Liver (tissue), 9 donors: Measurements from ENCODE around the gene MYO5A. TPM values are rescaled to one million over a fixed set of nuclear protein-coding genes. Genes with fewer than 3 reads are reported as not detected.

Source experiments
- DNase-seq: peaks from one replicate; pipeline ENCODE4 v3.0.0-alpha.2; 2017; ENCODE audit warnings: low spot score
- H3K27ac ChIP-seq, 2 donors: one replicate each; pipeline ENCODE4 v1.7.0; 2013; ENCODE audit warnings: inconsistent platforms in 2 of 2, low read length in 2 of 2, control low read depth in 1 of 2, low read depth in 1 of 2, mild to moderate bottlenecking in 1 of 2
- H3K27me3 ChIP-seq, 4 donors: one replicate each; pipeline versions ENCODE4 v1.6.1 to v1.7.0; 2013; ENCODE audit warnings: low read length in 3 of 4, inconsistent platforms in 1 of 4, mild to moderate bottlenecking in 1 of 4, moderate library complexity in 1 of 4; ENCODE audit not compliant: control insufficient read depth in 4 of 4, insufficient read depth in 4 of 4
- H3K36me3 ChIP-seq, 4 donors: one replicate each; pipeline versions ENCODE4 v1.6.1 to v1.7.0; 2013; ENCODE audit warnings: low read length in 3 of 4, mild to moderate bottlenecking in 3 of 4, low read depth in 1 of 4, moderate library complexity in 1 of 4; ENCODE audit not compliant: control insufficient read depth in 4 of 4, insufficient read depth in 3 of 4
- H3K4me1 ChIP-seq, 4 donors: one replicate each; pipeline versions ENCODE4 v1.6.1 to v1.7.0; 2013; ENCODE audit warnings: low read length in 3 of 4, mild to moderate bottlenecking in 3 of 4, moderate library complexity in 1 of 4; ENCODE audit not compliant: control insufficient read depth in 4 of 4, insufficient read depth in 4 of 4
- H3K4me3 ChIP-seq, 3 donors: one replicate each; pipeline versions ENCODE4 v1.6.1 to v1.7.0; 2013; ENCODE audit warnings: low read length in 3 of 3, control low read depth in 1 of 3, low read depth in 1 of 3, mild to moderate bottlenecking in 1 of 3
- H3K9ac ChIP-seq, 2 donors: one replicate each; pipeline ENCODE4 v1.7.0; 2013; ENCODE audit warnings: low read length in 2 of 2, mild to moderate bottlenecking in 2 of 2, moderate library complexity in 2 of 2, control low read depth in 1 of 2, low read depth in 1 of 2
- H3K9me3 ChIP-seq, 4 donors: one replicate each; pipeline versions ENCODE4 v1.6.1 to v1.7.0; 2013; ENCODE audit warnings: low read length in 3 of 4; ENCODE audit not compliant: control insufficient read depth in 4 of 4
- ATF3 ChIP-seq: IDR thresholded peaks from 2 replicates; pipeline ENCODE4 v1.6.1; 2016; ENCODE audit warnings: antibody characterized with exemption
- CTCF ChIP-seq: fragments of 150-350 bp; IDR thresholded peaks from 2 replicates; pipeline ENCODE4 v1.5.1; 2017; ENCODE audit warnings: improper control_type of control experiment, low read depth, low read length; ENCODE audit not compliant: missing input control
- EGR1 ChIP-seq, 2 donors: IDR thresholded peaks; 2 replicates each; pipeline ENCODE4 v1.6.1; 2016 to 2018; ENCODE audit warnings: antibody characterized with exemption in 2 of 2, low read depth in 2 of 2
- FOXA1 ChIP-seq: IDR thresholded peaks from 2 replicates; pipeline ENCODE4 v1.6.1; 2016; ENCODE audit warnings: antibody characterized with exemption
- FOXA2 ChIP-seq: IDR thresholded peaks from 2 replicates; pipeline ENCODE4 v1.6.1; 2016; ENCODE audit warnings: antibody characterized with exemption
- GABPA ChIP-seq, 2 donors: IDR thresholded peaks in 1 of 2; conservative IDR thresholded peaks in 1 of 2; 2 replicates each; pipeline ENCODE4 v1.6.1; 2016; ENCODE audit warnings: antibody characterized with exemption in 2 of 2, mild to moderate bottlenecking in 1 of 2, moderate library complexity in 1 of 2
- HNF4A ChIP-seq, 2 donors: conservative IDR thresholded peaks; 2 replicates each; pipeline ENCODE4 v1.6.1; 2016; ENCODE audit warnings: antibody characterized with exemption in 2 of 2, mild to moderate bottlenecking in 2 of 2
- HNF4G ChIP-seq: IDR thresholded peaks from 2 replicates; pipeline ENCODE4 v1.6.1; 2016; ENCODE audit warnings: antibody characterized with exemption
- JUND ChIP-seq, 2 donors: IDR thresholded peaks; 2 replicates each; pipeline ENCODE4 v1.6.1; 2016; ENCODE audit warnings: antibody characterized with exemption in 2 of 2
- MAX ChIP-seq: IDR thresholded peaks from 2 replicates; pipeline ENCODE4 v1.6.1; 2016; ENCODE audit warnings: antibody characterized with exemption
- NR2F2 ChIP-seq: IDR thresholded peaks from 2 replicates; pipeline ENCODE4 v1.6.1; 2016; ENCODE audit warnings: antibody characterized with exemption
- RAD21 ChIP-seq, 2 donors: IDR thresholded peaks; 2 replicates each; pipeline ENCODE4 v1.6.1; 2016; ENCODE audit warnings: antibody characterized with exemption in 2 of 2, mild to moderate bottlenecking in 2 of 2
- REST ChIP-seq: IDR thresholded peaks from 2 replicates; pipeline ENCODE4 v1.6.1; 2016; ENCODE audit warnings: antibody characterized with exemption, mild to moderate bottlenecking
- RXRA ChIP-seq, 2 donors: IDR thresholded peaks; 2 replicates each; pipeline ENCODE4 v1.6.1; 2017 to 2018; ENCODE audit warnings: antibody characterized with exemption in 2 of 2, mild to moderate bottlenecking in 1 of 2
- SP1 ChIP-seq: IDR thresholded peaks from 2 replicates; pipeline ENCODE4 v1.6.1; 2018; ENCODE audit warnings: antibody characterized with exemption, mild to moderate bottlenecking
- TAF1 ChIP-seq: conservative IDR thresholded peaks from 2 replicates; pipeline ENCODE4 v1.6.1; 2016; ENCODE audit warnings: antibody characterized with exemption, mild to moderate bottlenecking
- YY1 ChIP-seq: IDR thresholded peaks from 2 replicates; pipeline ENCODE4 v1.6.1; 2016; ENCODE audit warnings: antibody characterized with exemption, mild to moderate bottlenecking
- ZBTB33 ChIP-seq: IDR thresholded peaks from 2 replicates; pipeline ENCODE4 v1.6.1; 2016; ENCODE audit warnings: antibody characterized with exemption
- WGBS: extraction: QIAGEN DNeasy Blood & Tissue Kit; methylation state at CpG from one replicate; pipeline ENCODE4 v1.1.7; 2013; 5-methylcytosine and 5-hydroxymethylcytosine counted together
- polyA plus RNA-seq, 2 donors: library from polyadenylated mRNA; stranded (reverse) in 1 of 2; unstranded in 1 of 2; fragments of 200-250 nt in 1 of 2; fragments of >200 nt in 1 of 2; fragmentation: Nextera tagmentation in 1 of 2; extraction: Ambion mirVana in 1 of 2; gene quantifications; one replicate each; pipeline versions ENCODE4 v1.2.1 to v1.2.3, GENCODE V29; 2013 to 2015
- total RNA-seq, 2 donors: library from RNA; depleted of rRNA; stranded (reverse); fragments of >200 nt; gene quantifications; one replicate each; pipeline ENCODE4 v1.2.3, GENCODE V29; 2014
- donor health status: healthy.
- donor health status: healthy.
- donor health status: healthy.
- donor health status: healthy.
- donor health status: healthy.

Gene MYO5A
- total and polyA plus RNA-seq, 4 donors, result 1.0 to 7.1 (median 3.0) TPM

- no peak for TF ChIP-seq YY1
These were observed 168.2 kb downstream of the MYO5A start (continued) for GRCh38 chr15:52360229-52361203.

GRCh38 chr15:52359722-52360121 lies 169.0 kb downstream of the MYO5A start:
- no peaks in the 10 kb centered on the region for H3K27me3 ChIP-seq
- no peak overlapping the region for H3K9ac ChIP-seq
- DNase-seq, result no peak
- WGBS, result 69% methylated on average over 1 of the region's 1 CpG
- H3K9me3 ChIP-seq, result no peaks in the 10 kb centered on the region
- H3K36me3 ChIP-seq, result peaks cover 0 to 2% (median 0%) of the 10 kb centered on the region in 4 donors
- no peak overlapping the region for H3K27ac ChIP-seq
- TF ChIP-seq RXRA (IDR thresholded peaks at IDR 0.05) (no peak), FOXA2 (no peak), ZBTB33 (no peak), YY1 (no peak)
- H3K4me3 ChIP-seq, result no peak overlapping the region
- no peaks in the 10 kb centered on the region for H3K4me1 ChIP-seq

GRCh38 chr15:52357949-52358348 lies 170.7 kb downstream of the MYO5A start:
- peaks cover 0 to 2% (median 0%) of the 10 kb centered on the region in 4 donors for H3K36me3 ChIP-seq
- no peak overlapping the region for H3K4me3 ChIP-seq
- 98% methylated on average over 5 of the region's 5 CpGs for WGBS
- no peak overlapping the region for H3K9ac ChIP-seq
- H3K4me1 ChIP-seq, result no peaks in the 10 kb centered on the region
- H3K27me3 ChIP-seq, result no peaks in the 10 kb centered on the region
- no peak for TF ChIP-seq JUND (IDR thresholded peaks at IDR 0.05)
- no peak for TF ChIP-seq CTCF
- no peak for TF ChIP-seq FOXA2
- no peak for TF ChIP-seq GABPA (IDR thresholded peaks at IDR 0.05 in 1 of 2, conservative IDR thresholded peaks at IDR 0.05 in 1 of 2)
- no peak for TF ChIP-seq TAF1
- TF ChIP-seq NR2F2, result no peak
- TF ChIP-seq YY1, result no peak
- TF ChIP-seq SP1, result no peak
- no peak for TF ChIP-seq MAX
- TF ChIP-seq EGR1 (IDR thresholded peaks at IDR 0.05; ENCODE audit: low read depth in 2 of 2), result no peak
- no peak for TF ChIP-seq RXRA (IDR thresholded peaks at IDR 0.05)
- no peak for TF ChIP-seq FOXA1
- TF ChIP-seq HNF4G, result no peak
- no peak for TF ChIP-seq REST
- TF ChIP-seq RAD21 (IDR thresholded peaks at IDR 0.05), result no peak
- no peak for TF ChIP-seq HNF4A (conservative IDR thresholded peaks at IDR 0.05)
- TF ChIP-seq ZBTB33, result no peak
- no peak for TF ChIP-seq ATF3
- DNase-seq, result no peak
- no peak overlapping the region for H3K27ac ChIP-seq
- H3K9me3 ChIP-seq, result no peaks in the 10 kb centered on the region
